Astrocyte (in vitro differentiated cells and primary cell): ENCODE data around the gene HMCN2. TPM values are rescaled to one million over a fixed set of nuclear protein-coding genes. Genes with fewer than 3 reads are reported as not detected.

ENCODE experiments used
- DNase-seq: peaks from one replicate; pipeline ENCODE4 v3.0.0-alpha.2; 2010; ENCODE audit warnings: low read depth
- FAIRE-seq: peaks from 2 replicates; lab custom pipeline; 2011; peaks lifted over from hg19 to GRCh38; lab: Jason Lieb, UNC
- H2AFZ ChIP-seq: 2 replicates; pipeline ENCODE4 v1.6.0; 2012; ENCODE audit warnings: low read depth, low read length, inconsistent platforms
- H3K27ac ChIP-seq: 2 replicates; pipeline ENCODE4 v1.5.1; 2011; ENCODE audit warnings: low read depth, low read length, inconsistent platforms
- H3K27me3 ChIP-seq: 2 replicates; pipeline ENCODE4 v1.6.0; 2011; ENCODE audit warnings: low read length, inconsistent platforms; ENCODE audit not compliant: insufficient read depth
- H3K36me3 ChIP-seq: 2 replicates; pipeline ENCODE4 v1.5.1; 2011; ENCODE audit warnings: low read length, inconsistent platforms; ENCODE audit not compliant: insufficient read depth
- H3K4me1 ChIP-seq: 2 replicates; pipeline ENCODE4 v1.5.1; 2011; ENCODE audit warnings: low read length, inconsistent platforms; ENCODE audit not compliant: insufficient read depth
- H3K4me2 ChIP-seq: 2 replicates; pipeline ENCODE4 v1.6.0; 2012; ENCODE audit warnings: low read length, inconsistent platforms
- H3K4me3 ChIP-seq: 2 replicates; pipeline ENCODE4 v1.5.1; 2011; ENCODE audit warnings: low read depth, mild to moderate bottlenecking, low read length, inconsistent platforms; ENCODE audit not compliant: insufficient read depth
- H3K79me2 ChIP-seq: 2 replicates; pipeline ENCODE4 v1.6.0; 2012; ENCODE audit warnings: mild to moderate bottlenecking, low read length, inconsistent platforms; ENCODE audit not compliant: insufficient read depth
- H3K9ac ChIP-seq: 2 replicates; pipeline ENCODE4 v1.6.0; 2012; ENCODE audit warnings: mild to moderate bottlenecking, low read length, inconsistent platforms
- H3K9me3 ChIP-seq: 2 replicates; pipeline ENCODE4 v1.5.1; 2012; ENCODE audit warnings: low read depth, mild to moderate bottlenecking, low read length, inconsistent platforms; ENCODE audit not compliant: insufficient read depth
- H4K20me1 ChIP-seq: 2 replicates; pipeline ENCODE4 v1.6.0; 2012; ENCODE audit warnings: low read length, inconsistent platforms; ENCODE audit not compliant: insufficient read depth
- H3K27ac Mint-ChIP-seq: one replicate; pipeline ENCODE4 v1.8.0; 2021; ENCODE audit warnings: mild to moderate bottlenecking, mixed read lengths; ENCODE audit not compliant: unreplicated experiment
- H3K27me3 Mint-ChIP-seq: one replicate; pipeline ENCODE4 v1.8.0; 2021; ENCODE audit warnings: low read depth, mixed read lengths; ENCODE audit not compliant: unreplicated experiment
- H3K36me3 Mint-ChIP-seq: one replicate; pipeline ENCODE4 v1.8.0; 2021; ENCODE audit warnings: low read depth, mixed read lengths; ENCODE audit not compliant: unreplicated experiment
- H3K4me1 Mint-ChIP-seq: one replicate; pipeline ENCODE4 v1.8.0; 2021; ENCODE audit warnings: low read depth, mixed read lengths; ENCODE audit not compliant: unreplicated experiment
- H3K4me3 Mint-ChIP-seq: one replicate; pipeline ENCODE4 v1.8.0; 2021; ENCODE audit warnings: mild to moderate bottlenecking, moderate library complexity, mixed read lengths; ENCODE audit not compliant: unreplicated experiment
- H3K9me3 Mint-ChIP-seq: one replicate; pipeline ENCODE4 v1.8.0; 2021; ENCODE audit warnings: mild to moderate bottlenecking, mixed read lengths; ENCODE audit not compliant: unreplicated experiment
- CTCF ChIP-seq: IDR thresholded peaks from 2 replicates; pipeline ENCODE4 v1.5.1; 2011; ENCODE audit warnings: low read depth, mild to moderate bottlenecking, inconsistent platforms, low read length, moderate library complexity; ENCODE audit not compliant: insufficient read depth
- EZH2 ChIP-seq: IDR thresholded peaks from 2 replicates; pipeline ENCODE4 v1.6.1; 2012; ENCODE audit warnings: mild to moderate bottlenecking, low read length, inconsistent platforms; ENCODE audit not compliant: insufficient read depth
- total RNA-seq: library from RNA; stranded (reverse); gene quantifications from 2 replicates; pipeline ENCODE4 v1.2.1, GENCODE V29; 2021

The HMCN2 gene
- total RNA-seq, 1 donor from 2014 or later = 1.6 TPM

GRCh38 chr9:130473566-130473965 lies 208.0 kb downstream of the HMCN2 start:
- peaks cover 11% of the 10 kb centered on the region for H3K36me3 Mint-ChIP-seq
- H3K9ac ChIP-seq = no peak overlapping the region
- H4K20me1 ChIP-seq = no peaks in the 10 kb centered on the region
- no peak overlapping the region for H3K4me3 ChIP-seq
- peaks cover 6% of the 10 kb centered on the region for H3K27me3 Mint-ChIP-seq
- no peak overlapping the region for H3K27ac Mint-ChIP-seq
- H3K4me1 Mint-ChIP-seq = no peaks in the 10 kb centered on the region
- no peaks in the 10 kb centered on the region for H3K79me2 ChIP-seq
- no peaks in the 10 kb centered on the region for H3K9me3 Mint-ChIP-seq
- TF ChIP-seq CTCF = no peak
- peak; percentile 8 for TF ChIP-seq EZH2
- H3K27me3 ChIP-seq = peaks cover 35% of the 10 kb centered on the region
- no peaks in the 10 kb centered on the region for H3K9me3 ChIP-seq
- peak overlapping the region; percentile 18 for H2AFZ ChIP-seq
- FAIRE-seq = no peak
- no peaks in the 10 kb centered on the region for H3K4me1 ChIP-seq
- H3K36me3 ChIP-seq = no peaks in the 10 kb centered on the region
- DNase-seq = no peak
- peak overlapping the region; percentile 26 for H3K4me2 ChIP-seq
- no peak overlapping the region for H3K4me3 Mint-ChIP-seq
- no peak overlapping the region for H3K27ac ChIP-seq

GRCh38 chr9:130474106-130474505 lies 208.5 kb downstream of the HMCN2 start:
- Histone ChIP-seq H3K9me3 (no peaks in the 10 kb centered on the region), H3K79me2 (no peaks in the 10 kb centered on the region), H3K4me1 (no peaks in the 10 kb centered on the region), H3K4me3 (no peak overlapping the region), H3K27ac (no peak overlapping the region), H3K9ac (no peak overlapping the region), H3K4me2 (no peak overlapping the region), H3K36me3 (no peaks in the 10 kb centered on the region), H2AFZ (no peak overlapping the region), H4K20me1 (no peaks in the 10 kb centered on the region), H3K27me3 (peaks cover 30% of the 10 kb centered on the region)
- Mint-ChIP-seq H3K4me3 (no peak overlapping the region), H3K27me3 (peaks cover 6% of the 10 kb centered on the region), H3K27ac (no peak overlapping the region), H3K9me3 (no peaks in the 10 kb centered on the region), H3K4me1 (no peaks in the 10 kb centered on the region), H3K36me3 (peaks cover 8% of the 10 kb centered on the region)
- no peak for FAIRE-seq
- DNase-seq = no peak
- TF ChIP-seq EZH2 = peak; percentile 8
- TF ChIP-seq CTCF = no peak

- FAIRE-seq (no peak), DNase-seq (no peak)
- Mint-ChIP-seq H3K4me1 (no peaks in the 10 kb centered on the region), H3K36me3 (peaks cover 7% of the 10 kb centered on the region), H3K9me3 (no peaks in the 10 kb centered on the region), H3K4me3 (no peak overlapping the region), H3K27me3 (peaks cover 6% of the 10 kb centered on the region), H3K27ac (no peak overlapping the region)
- Histone ChIP-seq H4K20me1 (no peaks in the 10 kb centered on the region), H3K9ac (no peak overlapping the region), H3K4me3 (no peak overlapping the region), H3K79me2 (no peaks in the 10 kb centered on the region), H3K36me3 (no peaks in the 10 kb centered on the region), H3K4me1 (no peaks in the 10 kb centered on the region), H3K4me2 (no peak overlapping the region), H3K27me3 (peaks cover 28% of the 10 kb centered on the region), H3K9me3 (no peaks in the 10 kb centered on the region), H3K27ac (no peak overlapping the region), H2AFZ (no peak overlapping the region)
- TF ChIP-seq CTCF = no peak
- no peak for TF ChIP-seq EZH2
Observed at GRCh38 chr9:130476151-130476730, 210.7 kb downstream of the HMCN2 start.
